Endothelial cell of umbilical vein (primary cell): ENCODE measurements around the gene OSBPL6.

Experiments
- EZH2 ChIP-seq: IDR thresholded peaks from 2 replicates; pipeline ENCODE4 v1.6.1; 2012; ENCODE audit warnings: borderline replicate concordance, low read depth, mild to moderate bottlenecking, moderate library complexity, low read length, inconsistent platforms; ENCODE audit not compliant: severe bottlenecking
- FOS ChIP-seq: IDR thresholded peaks from 2 replicates; pipeline ENCODE4 v1.6.1; 2011; ENCODE audit warnings: mild to moderate bottlenecking, low read length, moderate library complexity, borderline replicate concordance; ENCODE audit not compliant: insufficient read depth
- GATA2 ChIP-seq: IDR thresholded peaks from 2 replicates; pipeline ENCODE4 v1.7.0; 2011; ENCODE audit warnings: low read depth, mild to moderate bottlenecking, moderate library complexity, mixed read lengths, low read length; ENCODE audit not compliant: insufficient read length, insufficient read depth
- JUN ChIP-seq: IDR thresholded peaks from 2 replicates; pipeline ENCODE4 v1.6.1; 2011; ENCODE audit warnings: borderline replicate concordance, low read depth; ENCODE audit not compliant: insufficient read length, insufficient read depth
- MAX ChIP-seq: IDR thresholded peaks from 2 replicates; pipeline ENCODE4 v1.6.1; 2011; ENCODE audit not compliant: insufficient read depth, insufficient read length
- MYC ChIP-seq: IDR thresholded peaks from one replicate; pipeline ENCODE4 v1.6.1; 2011; ENCODE audit warnings: mild to moderate bottlenecking, low read depth, low read length
- POLR2A ChIP-seq: IDR thresholded peaks from 2 replicates; pipeline ENCODE4 v1.6.1; 2012; ENCODE audit warnings: low read depth, mild to moderate bottlenecking, control low read depth, low read length
- POLR2AphosphoS5 ChIP-seq: IDR thresholded peaks from 2 replicates; pipeline ENCODE4 v1.6.1; 2012; ENCODE audit warnings: low read depth, mild to moderate bottlenecking, control low read depth, low read length, moderate library complexity; ENCODE audit not compliant: insufficient read depth
- TF ChIP-seq, protein P1 (sequence below), 2 donors: IDR thresholded peaks; 1 replicate in 1 of 2; 2 replicates in 1 of 2; pipeline ENCODE4 v1.5.1; 2011; ENCODE audit warnings: low read length in 2 of 2, mild to moderate bottlenecking in 2 of 2, moderate library complexity in 2 of 2, control low read depth in 1 of 2, inconsistent platforms in 1 of 2, low read depth in 1 of 2; ENCODE audit not compliant: insufficient read depth in 1 of 2; ENCODE audit errors: extremely low read depth in 1 of 2

GRCh38 chr2:178388287-178388686 is 194.0 kb downstream of the OSBPL6 start:
- TF ChIP-seq, protein P1, sequence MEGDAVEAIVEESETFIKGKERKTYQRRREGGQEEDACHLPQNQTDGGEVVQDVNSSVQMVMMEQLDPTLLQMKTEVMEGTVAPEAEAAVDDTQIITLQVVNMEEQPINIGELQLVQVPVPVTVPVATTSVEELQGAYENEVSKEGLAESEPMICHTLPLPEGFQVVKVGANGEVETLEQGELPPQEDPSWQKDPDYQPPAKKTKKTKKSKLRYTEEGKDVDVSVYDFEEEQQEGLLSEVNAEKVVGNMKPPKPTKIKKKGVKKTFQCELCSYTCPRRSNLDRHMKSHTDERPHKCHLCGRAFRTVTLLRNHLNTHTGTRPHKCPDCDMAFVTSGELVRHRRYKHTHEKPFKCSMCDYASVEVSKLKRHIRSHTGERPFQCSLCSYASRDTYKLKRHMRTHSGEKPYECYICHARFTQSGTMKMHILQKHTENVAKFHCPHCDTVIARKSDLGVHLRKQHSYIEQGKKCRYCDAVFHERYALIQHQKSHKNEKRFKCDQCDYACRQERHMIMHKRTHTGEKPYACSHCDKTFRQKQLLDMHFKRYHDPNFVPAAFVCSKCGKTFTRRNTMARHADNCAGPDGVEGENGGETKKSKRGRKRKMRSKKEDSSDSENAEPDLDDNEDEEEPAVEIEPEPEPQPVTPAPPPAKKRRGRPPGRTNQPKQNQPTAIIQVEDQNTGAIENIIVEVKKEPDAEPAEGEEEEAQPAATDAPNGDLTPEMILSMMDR (IDR thresholded peaks at IDR 0.05; ENCODE audit: extremely low read depth in 1 of 2, insufficient read depth in 1 of 2, low read depth in 1 of 2, low read length in 2 of 2), result no peak
- no peak for TF ChIP-seq POLR2AphosphoS5
- TF ChIP-seq POLR2A, result no peak
- no peak for TF ChIP-seq EZH2
- TF ChIP-seq JUN, result no peak
- no peak for TF ChIP-seq MAX
- TF ChIP-seq MYC, result no peak
- no peak for TF ChIP-seq FOS
- no peak for TF ChIP-seq GATA2
